ENCODE results near the gene CD1E.
"Not testable (repeated sequence)": the region's sequence is repeated elsewhere in the genome, so short reads cannot be mapped to it uniquely, and the experiment has no call there.

Gene CD1E

DNA sequence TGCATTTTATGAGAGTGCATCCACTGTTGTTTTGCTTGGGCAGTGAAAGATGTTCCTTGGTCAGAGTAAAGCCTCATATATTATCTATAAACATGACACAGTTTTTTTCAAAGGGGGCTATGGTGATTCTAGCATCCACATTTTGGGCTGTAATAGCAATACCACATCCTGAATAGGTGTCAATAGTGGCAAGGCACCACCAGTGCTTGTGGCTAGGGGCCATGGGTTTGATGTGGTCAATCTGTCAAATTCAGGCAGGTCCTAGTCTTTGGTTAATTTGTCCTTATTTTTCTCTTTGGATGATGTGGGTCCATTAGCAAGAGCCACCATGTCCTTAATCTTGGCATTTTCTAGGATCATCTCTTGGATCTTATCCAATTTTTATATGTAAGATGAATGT, 13.1 kb downstream of the CD1E start:
- no peak for DNase-seq

- no peak for DNase-seq
These were observed 17.7 kb downstream of the CD1E start for GRCh38 chr1:158371188-158371953.

DNA sequence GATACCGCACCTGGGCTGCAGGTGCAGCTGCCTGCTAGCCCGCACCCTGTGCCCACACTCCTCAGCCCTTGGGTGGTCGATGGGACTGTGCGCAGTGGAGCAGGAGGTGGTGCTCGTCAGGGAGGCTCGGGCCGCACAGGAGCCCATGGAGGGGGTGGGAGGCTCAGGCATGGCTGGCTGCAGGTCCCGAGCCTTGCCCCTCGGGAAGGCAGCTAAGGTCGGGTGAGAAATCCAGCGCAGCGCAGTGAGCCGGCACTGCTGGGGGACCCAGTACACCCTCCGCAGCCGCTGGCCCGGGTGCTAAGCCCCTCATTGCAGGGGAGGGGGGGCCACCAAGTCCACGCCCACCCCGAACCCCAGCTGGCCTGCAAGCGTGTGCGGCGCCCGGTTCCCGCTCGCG, 20.4 kb downstream of the CD1E start:
- not testable (repeated sequence) for DNase-seq

DNA sequence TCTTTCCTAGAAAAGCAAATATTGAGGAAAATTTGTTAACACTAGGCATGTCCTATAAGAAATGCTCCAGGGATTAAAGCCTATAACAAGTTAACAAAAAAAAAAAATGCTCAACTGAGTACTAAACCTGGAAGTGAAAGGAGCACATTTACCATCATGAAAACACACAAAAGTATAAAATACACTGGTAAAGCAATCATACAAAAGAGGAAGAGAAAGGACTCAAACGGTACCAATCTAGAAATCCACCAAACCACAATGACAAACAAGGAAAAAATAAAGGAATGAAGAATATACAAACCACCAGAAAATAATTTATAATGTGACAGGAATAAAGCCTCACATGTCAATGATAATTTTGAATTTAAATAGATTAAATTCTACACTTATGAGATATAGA, 21.2 kb downstream of the CD1E start:
- no peak for DNase-seq

GRCh38 chr1:158390331-158390730, 36.6 kb downstream of the CD1E start:
- no peak for DNase-seq

DNA sequence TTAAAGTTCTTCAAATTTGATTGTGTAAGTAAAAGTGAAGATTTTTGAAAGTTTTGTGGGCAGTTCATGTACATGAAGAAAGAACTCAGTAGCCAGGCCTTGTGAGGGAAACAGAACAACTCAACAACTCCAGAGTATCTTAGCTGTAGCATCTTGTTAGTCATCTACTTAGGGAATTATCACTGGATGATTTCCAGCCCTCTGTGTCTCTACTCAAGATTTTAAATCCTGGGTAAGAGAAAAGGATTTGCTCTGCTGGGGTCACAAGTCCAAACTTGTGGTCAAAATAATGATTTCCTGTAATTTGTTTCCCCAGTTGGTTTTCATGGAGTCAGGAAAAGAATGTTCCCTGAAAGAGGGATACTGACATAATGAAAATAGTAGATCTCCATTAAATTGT, 37.4 kb downstream of the CD1E start:
- DNase-seq = no peak

- DNase-seq = no peak
These were observed 39.8 kb downstream of the CD1E start for GRCh38 chr1:158393476-158393875.

GRCh38 chr1:158396646-158397045, 43.0 kb downstream of the CD1E start:
- no peak for DNase-seq

- no peak for DNase-seq
These were observed 45.3 kb downstream of the CD1E start, which contains the start of gene OR10T2 for GRCh38 chr1:158398818-158399514. OR10T2 (minus strand) TSS chr1:158399466; CDS start chr1:158399466, 0 bp downstream.

- DNase-seq = no peak
These were observed 47.2 kb downstream of the CD1E start for GRCh38 chr1:158400871-158401270.

DNA sequence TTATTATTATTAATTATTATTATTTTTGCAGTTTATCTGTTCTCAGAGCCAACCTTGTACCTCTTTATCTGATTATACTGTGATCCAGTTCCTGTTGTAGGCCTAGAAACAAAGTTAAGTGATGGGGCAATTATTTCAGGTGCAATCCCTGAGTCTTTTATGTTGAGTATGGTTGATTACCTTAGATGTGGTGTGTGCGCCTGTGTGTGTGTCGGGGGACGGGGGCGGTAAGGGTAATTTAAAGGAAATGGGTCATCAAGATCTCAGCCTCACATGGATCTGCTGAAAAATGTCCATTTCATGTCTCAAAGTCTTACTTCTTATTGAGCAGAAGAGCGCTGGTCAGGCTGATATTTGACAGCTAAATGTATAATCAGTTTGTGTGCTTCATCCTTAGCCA, 53.4 kb downstream of the CD1E start:
- no peak for DNase-seq

All from DMS153 (cell line).